Activated T-cell treated with anti-CD3 and anti-CD28 coated beads, Interleukin-2, amount 50 U/mL, for 1 hour (primary cell): ENCODE data around the gene JPT2.

Source experiments
- DNase-seq: peaks from one replicate; pipeline ENCODE4 v3.0.0-alpha.2; 2020

JPT2 gene

DNA sequence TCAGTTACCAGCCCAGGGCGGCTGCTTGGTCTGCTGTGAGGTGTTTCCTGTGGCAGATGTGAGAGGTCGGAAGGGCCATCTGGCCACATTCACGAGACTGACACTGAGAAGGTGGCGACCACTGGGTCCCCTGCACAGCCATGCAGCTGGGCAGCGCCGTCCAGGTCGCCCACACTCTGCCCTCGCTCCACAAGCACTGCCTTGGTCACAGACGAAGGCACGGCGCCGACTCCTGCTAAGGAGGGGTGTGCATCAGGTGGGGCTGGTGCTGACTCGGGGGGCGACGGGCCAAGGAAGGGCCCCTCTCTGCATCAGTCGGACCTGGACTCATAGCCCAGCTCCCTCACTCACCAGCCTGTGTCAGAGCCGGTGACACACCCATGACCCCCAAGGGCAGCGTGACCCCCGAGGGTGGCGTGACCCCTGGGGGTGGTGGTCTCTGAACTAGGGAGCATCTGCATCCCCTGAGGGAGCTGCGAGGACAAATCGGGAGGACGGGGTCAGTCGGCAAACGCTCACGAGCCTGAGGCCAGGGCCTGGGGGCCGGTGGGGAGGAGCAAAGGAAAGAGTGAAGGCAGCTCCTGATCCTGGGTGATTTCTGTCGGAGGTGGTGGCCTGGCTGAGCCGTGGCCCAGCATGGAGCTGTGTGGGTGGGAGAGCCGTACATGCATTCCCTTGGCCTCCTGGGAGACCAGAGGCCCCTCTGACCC is 62.9 kb downstream of the JPT2 start:
- DNase-seq = no peak

DNA sequence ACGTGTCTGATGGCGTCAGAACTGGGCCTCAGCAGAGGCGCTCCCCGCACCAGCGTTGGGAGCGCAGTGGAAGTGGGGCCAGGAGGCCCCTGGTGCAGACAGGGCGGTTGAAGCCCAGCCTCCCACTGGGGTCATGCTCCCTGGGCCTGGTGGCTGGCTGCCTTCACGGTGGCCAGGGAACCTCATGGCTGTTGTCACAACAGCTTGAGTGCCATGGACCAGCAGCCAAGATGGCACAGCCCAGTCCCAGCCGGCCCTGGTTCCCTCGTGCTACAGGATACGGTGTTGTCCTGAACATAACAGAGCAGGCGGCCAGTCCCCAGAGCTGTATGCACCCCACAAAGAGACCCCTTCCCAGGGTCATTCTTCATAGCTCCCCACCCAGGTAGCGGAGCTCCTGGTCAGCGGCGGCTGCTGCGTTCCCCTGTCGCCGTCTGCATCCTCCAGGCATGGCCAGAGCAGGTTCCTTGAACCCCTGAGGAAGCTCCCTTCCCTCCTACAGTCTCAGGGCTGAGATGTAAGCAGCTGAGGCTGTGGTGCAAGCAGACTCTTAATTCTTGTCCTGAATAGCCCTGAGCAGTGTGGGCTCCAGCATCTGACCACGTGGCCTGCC is 63.6 kb downstream of the JPT2 start:
- DNase-seq = no peak

DNA sequence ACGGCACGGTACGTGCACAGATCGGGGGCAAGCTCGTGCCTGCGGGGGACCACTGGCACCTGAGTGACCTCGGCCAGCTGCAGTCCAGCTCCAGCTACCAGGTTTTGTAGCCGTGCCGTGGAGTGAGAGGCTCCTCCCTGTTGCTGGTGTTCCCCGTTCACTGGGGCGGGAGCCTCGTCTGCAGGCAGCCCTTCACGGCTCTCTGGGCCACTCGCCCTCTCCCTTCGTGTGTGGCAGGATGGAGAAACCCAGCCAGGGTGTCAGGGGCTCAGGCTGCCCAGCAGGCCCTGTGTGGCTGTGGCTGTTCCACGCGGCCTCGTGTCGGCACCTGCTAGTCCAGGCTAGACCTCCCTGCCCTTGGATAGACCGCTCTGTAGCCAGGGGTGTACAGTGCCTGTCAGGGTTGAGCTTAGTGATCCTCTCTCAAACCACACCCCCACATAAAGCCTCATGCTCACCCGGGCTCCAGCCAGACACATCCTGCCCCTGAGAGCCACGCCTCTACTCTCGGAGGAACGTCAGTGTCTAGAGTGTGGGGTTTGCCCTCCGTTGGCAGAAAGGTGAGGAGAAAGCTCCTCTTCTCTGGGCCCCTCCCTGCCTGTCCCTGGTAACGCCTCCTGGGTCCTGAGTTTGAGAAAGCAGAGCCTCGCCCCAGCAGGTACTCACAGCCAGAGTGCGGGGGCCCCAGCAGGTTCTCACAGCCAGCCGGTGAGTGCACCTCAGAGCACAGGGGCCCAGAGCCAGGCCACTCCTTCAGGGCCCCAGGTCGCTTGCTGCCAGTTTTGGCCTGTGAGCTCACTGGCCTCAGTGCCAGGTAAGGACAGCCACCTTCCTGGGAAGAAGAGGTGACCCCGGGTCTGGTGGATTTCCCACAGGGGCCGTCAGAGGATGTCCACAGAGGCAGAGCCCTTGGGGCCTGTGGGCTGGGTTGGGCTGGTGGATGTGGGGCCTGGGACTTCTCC is 65.6 kb downstream of the JPT2 start:
- no peak for DNase-seq

DNA sequence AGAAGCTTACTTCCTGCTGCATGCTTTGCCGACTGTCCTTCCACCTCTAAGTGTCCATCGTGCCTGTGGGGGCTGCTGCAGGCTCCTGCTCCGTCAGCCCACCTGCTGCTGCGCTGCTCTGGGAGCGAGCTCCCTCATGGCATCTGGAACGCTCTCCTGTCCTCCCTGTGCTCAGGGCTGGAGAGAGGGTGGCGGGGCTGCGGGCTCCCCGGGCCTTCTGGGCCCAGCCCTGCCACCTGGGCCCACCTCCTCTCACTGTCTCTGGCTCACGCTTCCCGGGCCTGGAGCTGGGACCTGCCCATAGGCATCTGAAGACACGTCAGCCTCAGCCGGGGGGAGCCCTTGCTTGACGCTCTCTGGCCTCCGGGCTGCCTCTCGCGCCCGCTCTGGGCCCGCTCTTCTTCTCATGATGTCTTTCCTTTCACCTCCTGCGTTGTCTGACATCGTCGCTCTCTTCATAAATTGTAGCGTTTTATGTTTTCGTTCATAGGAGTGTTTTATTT is 66.3 kb downstream of the JPT2 start:
- DNase-seq = no peak

DNA sequence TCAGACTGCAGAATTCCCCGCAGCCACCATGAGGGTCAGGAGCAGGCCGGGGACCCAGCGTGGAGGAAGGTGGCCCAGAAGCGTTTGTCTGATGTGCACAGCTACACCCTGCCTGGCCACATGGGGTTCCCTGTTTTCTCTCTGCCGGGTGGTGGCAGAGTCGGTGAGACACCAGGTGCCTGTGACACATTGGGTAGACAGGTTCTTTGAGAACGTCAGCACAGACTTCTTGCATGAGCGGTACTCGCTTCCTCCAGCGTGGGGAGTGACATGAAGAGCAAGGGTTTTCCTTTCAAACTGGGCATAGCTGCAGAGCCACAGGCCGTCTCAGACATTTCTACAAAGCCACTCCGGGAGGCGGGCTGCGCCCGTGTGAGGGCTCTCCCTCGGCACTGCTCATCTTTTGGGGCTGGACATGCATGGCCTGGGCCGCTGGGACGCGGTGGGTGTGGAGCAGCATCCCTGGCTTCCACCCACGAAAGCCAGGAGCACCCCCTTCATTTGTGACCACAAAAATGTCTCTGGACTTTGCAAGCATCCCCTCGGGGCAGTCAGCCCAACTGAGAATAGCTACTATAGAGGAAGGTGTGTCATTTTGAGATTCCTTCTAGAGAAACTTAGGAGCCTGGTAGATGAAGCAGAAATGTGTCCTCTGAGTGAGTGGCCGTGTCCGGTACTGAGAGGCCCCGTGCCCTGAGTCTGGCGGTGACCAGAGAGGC is 67.3 kb downstream of the JPT2 start:
- DNase-seq = no peak

DNA sequence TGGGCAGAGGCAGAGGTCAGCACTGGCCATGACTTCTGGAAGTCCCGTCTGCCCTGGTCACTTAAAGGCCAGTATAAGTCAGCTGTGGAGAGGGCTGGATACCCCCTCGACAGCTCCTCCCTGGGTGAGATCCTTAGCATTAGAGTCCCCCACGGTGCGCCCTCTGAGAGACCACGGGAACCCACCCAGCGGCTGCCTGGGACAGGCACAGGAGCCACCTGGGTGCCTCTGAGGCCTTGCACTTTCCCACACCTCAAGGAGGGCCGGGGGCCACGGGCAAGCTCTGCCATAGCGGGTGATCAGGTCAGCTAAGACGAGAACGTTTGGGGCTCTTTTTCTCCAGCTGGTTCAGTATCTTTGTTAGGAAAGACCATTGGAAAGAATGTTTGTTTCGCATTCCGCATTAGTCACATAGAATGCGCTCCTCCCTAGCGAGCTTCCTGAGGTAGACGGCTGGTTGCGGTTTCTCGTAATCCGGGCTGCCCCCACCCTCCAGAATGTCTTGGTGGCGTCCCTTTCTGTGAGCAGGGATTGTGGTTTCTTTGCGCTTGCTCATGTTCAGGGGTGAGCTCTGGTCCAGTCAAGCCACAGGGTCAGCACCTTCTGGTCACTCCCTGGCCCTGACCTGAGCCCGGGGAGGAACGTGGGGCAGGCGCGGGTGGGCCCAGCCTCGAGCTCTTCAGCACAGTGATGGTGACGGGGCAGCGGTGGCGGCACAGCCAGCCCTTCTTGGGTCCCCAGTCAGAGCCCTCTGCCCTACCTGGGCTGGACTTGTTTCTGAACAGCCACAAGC is 68.0 kb downstream of the JPT2 start:
- no peak for DNase-seq

DNA sequence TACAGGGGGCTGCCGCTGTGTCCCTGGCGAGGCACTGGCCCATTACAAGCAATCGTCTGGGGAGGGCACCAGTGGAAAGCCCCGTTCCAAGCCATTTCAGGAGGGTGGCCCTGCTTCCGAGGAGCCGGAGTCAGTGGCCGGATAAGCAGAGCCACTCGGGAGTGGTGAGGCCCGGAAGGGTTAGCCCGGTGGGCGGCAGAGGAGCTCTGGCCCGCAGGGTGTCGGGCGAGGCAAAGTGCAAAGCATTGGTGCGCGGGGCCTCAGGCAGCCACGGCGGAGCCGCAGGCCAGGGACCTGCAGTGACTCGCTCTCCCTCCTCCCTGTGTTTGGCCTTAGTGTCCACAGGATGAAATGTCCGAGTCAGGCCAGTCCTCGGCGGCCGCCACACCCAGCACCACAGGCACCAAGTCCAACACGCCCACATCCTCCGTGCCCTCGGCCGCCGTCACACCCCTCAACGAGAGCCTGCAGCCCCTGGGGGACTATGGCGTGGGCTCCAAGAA is 68.7 kb downstream of the JPT2 start:
- no peak for DNase-seq

DNA sequence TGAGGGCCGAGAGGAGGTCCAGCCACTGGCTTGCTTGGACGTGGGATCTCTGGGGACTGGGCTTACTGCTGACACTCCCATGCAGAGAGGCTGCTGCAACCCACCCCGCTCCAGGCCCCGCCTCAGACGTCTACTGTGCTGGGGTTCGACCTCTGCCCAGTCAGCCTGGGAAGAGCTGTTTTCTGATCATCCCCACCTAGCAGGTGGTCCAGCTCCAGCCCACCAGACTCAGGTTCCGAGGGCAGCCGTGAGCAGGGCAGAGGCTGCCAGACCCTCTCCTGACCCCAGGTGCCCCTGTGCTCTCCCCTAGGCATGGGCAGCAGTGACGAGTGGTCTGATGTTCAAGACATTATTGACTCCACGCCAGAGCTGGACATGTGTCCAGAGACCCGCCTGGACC is 69.9 kb downstream of the JPT2 start:
- DNase-seq = no peak

DNA sequence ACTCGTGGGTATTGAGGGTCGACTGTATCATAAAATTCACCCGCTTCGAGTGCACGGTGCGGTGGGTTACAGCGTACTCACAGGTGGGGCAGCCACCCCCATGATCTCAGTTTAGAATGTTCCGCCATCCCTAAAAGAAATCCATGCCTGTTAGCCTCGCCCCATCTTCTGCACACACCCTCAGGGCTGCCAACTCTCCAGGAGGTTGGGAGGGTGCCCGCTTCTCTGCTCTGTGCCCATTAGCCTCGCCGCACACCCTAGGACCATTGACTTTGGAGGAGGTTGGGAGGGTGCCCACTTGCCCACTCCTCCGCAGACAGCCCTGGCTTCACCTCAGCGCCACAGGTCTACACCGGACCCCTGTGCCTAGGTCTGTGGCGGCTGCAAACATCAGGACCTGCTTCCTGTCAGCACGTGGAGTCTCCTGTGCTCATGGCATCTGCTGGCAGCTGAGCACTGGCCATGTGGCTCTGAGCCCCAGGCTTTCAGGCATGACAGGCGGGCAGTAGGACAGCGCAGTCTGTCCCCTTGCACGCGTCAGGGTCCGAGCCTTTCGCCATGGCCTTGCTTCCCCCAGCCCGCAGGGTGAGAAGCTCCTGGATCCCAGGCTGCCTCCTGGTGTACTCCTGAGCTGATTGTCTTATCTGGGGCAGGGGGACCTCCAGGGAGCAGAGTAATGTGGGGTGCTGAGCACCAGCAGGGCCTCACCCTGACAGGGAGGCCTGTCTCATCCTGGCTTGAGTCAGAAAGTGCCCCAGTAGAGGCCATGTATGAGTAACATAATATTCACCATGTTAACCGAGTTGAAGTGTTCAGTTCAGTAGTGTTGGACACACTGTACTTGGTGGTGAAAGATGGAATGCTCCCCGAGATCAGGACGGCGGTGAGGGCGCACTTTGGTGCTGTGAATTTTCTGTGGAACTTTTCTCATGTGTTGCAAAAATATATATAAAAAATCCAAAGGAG is 71.4 kb downstream of the JPT2 start:
- DNase-seq = no peak
